SK-N-SH (cell line): Measurements from ENCODE around the gene CPA1. TPM values are rescaled to one million over a fixed set of nuclear protein-coding genes. Genes with fewer than 3 reads are reported as not detected.

Experiments
- EP300 ChIP-seq, 2 experiments: IDR thresholded peaks; 2 replicates each; pipeline versions ENCODE4 v1.4.0 to v1.6.1; 2012; ENCODE audit warnings: borderline replicate concordance in 1 of 2, low read depth in 1 of 2, low read length in 1 of 2
- FOXJ3 ChIP-seq: sonication (generic); formaldehyde crosslinking; IDR thresholded peaks from 2 replicates; pipeline ENCODE4 v1.5.1; 2020; ENCODE audit warnings: mild to moderate bottlenecking, missing genetic modification reagents
- GATA2 ChIP-seq: sonication (generic); formaldehyde crosslinking; IDR thresholded peaks from 2 replicates; pipeline ENCODE4 v1.5.0; 2020; ENCODE audit warnings: mild to moderate bottlenecking, missing genetic modification reagents
- MEF2A ChIP-seq: IDR thresholded peaks from 2 replicates; pipeline ENCODE4 v1.4.0; 2012; ENCODE audit warnings: low read depth, borderline replicate concordance
- NRF1 ChIP-seq: IDR thresholded peaks from 2 replicates; pipeline ENCODE4 v1.6.1; 2012; ENCODE audit warnings: low read depth, mild to moderate bottlenecking, low read length
- RCOR1 ChIP-seq: fragments of 150-350 bp; IDR thresholded peaks from 2 replicates; pipeline ENCODE4 v1.6.1; 2017; ENCODE audit warnings: antibody characterized with exemption, low read length
- SIN3A ChIP-seq: IDR thresholded peaks from 2 replicates; pipeline ENCODE4 v1.6.1; 2012; ENCODE audit warnings: low read depth, mild to moderate bottlenecking, low read length, moderate library complexity, borderline replicate concordance
- TAF1 ChIP-seq: IDR thresholded peaks from 2 replicates; pipeline ENCODE4 v1.6.1; 2012; ENCODE audit warnings: low read depth, mild to moderate bottlenecking, low read length, moderate library complexity, borderline replicate concordance
- TCF12 ChIP-seq: IDR thresholded peaks from 2 replicates; pipeline ENCODE4 v1.4.0; 2012
- TEAD4 ChIP-seq: IDR thresholded peaks from 2 replicates; pipeline ENCODE4 v1.4.0; 2012; ENCODE audit warnings: mild to moderate bottlenecking, borderline replicate concordance; ENCODE audit not compliant: insufficient read depth
- polyA plus RNA-seq, 3 experiments: library from polyadenylated mRNA; depleted of rRNA; stranded (reverse); fragments of >200 nt; gene quantifications; 2 replicates each; pipeline ENCODE4 v1.2.3, GENCODE V29; 2012
- TF ChIP-seq, protein P1 (sequence below): fragments of 200-600 bp; sonication (generic); IDR thresholded peaks from 2 replicates; pipeline ENCODE4 v1.6.1; 2017; ENCODE audit warnings: antibody characterized with exemption, mild to moderate bottlenecking, moderate library complexity
- TF ChIP-seq, protein P2 (sequence below): fragments of 150-350 bp; IDR thresholded peaks from 2 replicates; pipeline ENCODE4 v1.6.1; 2016; ENCODE audit warnings: mild to moderate bottlenecking, low read depth, low read length
- TF ChIP-seq, protein P3 (sequence below): IDR thresholded peaks from 2 replicates; pipeline ENCODE4 v1.4.0; 2012; ENCODE audit warnings: low read depth
- TF ChIP-seq, protein P4 (sequence below): IDR thresholded peaks from 2 replicates; pipeline ENCODE4 v1.6.1; 2012; ENCODE audit warnings: mild to moderate bottlenecking, low read depth, low read length, moderate library complexity

The CPA1 gene
- polyA plus RNA-seq, 1 of the 3 experiments (the other 2 are of a cell fraction), result 0.05 TPM

DNA sequence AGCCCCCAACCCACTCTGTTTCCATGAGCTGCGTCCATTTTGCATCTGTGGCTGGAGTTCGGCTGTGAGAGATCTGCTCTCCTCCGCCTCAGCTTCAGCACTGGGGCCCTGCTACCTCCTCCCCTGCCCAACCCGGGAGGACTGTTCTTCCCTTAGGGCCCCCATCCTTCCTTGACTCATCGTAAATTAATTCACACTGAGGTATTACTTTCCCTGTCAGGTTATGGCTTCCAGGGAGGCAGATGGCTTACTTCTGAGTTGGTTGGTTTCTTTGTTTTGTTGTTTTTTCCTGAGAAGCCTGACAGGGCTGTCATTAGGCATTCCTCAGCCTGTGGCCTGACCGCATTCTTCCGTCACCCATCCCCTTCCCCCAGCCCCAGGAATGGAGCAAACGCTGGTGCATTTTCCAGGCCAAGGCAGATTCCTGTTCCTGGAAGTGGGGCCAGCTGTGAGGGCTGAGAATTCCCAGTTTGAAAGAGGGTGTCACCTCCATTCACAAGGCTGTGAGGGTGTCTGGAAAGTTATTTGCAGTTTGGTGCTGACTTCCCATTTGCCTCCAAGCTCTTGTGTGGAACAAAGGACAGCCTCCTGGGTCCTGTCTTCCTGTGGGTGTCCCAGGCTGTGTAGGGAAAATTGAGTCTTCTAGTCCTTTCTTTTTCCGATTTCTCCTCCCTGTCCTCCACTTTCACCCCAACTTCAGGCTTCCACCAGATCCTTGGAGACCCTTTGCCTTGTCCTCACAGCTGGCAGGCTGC lies 24.0 kb upstream of the CPA1 start (continued):
- TF ChIP-seq EP300 (IDR thresholded peaks at IDR 0.05; ENCODE audit: borderline replicate concordance in 1 of 2, low read depth in 1 of 2, low read length in 1 of 2) (peak; percentile 87 to 99), TEAD4 (peak; percentile 99), RCOR1 (no peak), MEF2A (peak; percentile 83; the same call in 1 of the 2 replicates), SIN3A (peak; percentile 98), TCF12 (peak; percentile 99), TAF1 (peak; percentile 55; the same call in 1 of the 2 replicates), NRF1 (no peak), FOXJ3 (CRISPR knock-in tag) (no peak), GATA2 (CRISPR knock-in tag) (no peak)
- TF ChIP-seq, protein P1, sequence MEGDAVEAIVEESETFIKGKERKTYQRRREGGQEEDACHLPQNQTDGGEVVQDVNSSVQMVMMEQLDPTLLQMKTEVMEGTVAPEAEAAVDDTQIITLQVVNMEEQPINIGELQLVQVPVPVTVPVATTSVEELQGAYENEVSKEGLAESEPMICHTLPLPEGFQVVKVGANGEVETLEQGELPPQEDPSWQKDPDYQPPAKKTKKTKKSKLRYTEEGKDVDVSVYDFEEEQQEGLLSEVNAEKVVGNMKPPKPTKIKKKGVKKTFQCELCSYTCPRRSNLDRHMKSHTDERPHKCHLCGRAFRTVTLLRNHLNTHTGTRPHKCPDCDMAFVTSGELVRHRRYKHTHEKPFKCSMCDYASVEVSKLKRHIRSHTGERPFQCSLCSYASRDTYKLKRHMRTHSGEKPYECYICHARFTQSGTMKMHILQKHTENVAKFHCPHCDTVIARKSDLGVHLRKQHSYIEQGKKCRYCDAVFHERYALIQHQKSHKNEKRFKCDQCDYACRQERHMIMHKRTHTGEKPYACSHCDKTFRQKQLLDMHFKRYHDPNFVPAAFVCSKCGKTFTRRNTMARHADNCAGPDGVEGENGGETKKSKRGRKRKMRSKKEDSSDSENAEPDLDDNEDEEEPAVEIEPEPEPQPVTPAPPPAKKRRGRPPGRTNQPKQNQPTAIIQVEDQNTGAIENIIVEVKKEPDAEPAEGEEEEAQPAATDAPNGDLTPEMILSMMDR, result no peak
- TF ChIP-seq, protein P2, sequence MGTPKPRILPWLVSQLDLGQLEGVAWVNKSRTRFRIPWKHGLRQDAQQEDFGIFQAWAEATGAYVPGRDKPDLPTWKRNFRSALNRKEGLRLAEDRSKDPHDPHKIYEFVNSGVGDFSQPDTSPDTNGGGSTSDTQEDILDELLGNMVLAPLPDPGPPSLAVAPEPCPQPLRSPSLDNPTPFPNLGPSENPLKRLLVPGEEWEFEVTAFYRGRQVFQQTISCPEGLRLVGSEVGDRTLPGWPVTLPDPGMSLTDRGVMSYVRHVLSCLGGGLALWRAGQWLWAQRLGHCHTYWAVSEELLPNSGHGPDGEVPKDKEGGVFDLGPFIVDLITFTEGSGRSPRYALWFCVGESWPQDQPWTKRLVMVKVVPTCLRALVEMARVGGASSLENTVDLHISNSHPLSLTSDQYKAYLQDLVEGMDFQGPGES, result no peak
- TF ChIP-seq, protein P3, sequence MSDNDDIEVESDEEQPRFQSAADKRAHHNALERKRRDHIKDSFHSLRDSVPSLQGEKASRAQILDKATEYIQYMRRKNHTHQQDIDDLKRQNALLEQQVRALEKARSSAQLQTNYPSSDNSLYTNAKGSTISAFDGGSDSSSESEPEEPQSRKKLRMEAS, result peak; percentile 93
- TF ChIP-seq, protein P4, sequence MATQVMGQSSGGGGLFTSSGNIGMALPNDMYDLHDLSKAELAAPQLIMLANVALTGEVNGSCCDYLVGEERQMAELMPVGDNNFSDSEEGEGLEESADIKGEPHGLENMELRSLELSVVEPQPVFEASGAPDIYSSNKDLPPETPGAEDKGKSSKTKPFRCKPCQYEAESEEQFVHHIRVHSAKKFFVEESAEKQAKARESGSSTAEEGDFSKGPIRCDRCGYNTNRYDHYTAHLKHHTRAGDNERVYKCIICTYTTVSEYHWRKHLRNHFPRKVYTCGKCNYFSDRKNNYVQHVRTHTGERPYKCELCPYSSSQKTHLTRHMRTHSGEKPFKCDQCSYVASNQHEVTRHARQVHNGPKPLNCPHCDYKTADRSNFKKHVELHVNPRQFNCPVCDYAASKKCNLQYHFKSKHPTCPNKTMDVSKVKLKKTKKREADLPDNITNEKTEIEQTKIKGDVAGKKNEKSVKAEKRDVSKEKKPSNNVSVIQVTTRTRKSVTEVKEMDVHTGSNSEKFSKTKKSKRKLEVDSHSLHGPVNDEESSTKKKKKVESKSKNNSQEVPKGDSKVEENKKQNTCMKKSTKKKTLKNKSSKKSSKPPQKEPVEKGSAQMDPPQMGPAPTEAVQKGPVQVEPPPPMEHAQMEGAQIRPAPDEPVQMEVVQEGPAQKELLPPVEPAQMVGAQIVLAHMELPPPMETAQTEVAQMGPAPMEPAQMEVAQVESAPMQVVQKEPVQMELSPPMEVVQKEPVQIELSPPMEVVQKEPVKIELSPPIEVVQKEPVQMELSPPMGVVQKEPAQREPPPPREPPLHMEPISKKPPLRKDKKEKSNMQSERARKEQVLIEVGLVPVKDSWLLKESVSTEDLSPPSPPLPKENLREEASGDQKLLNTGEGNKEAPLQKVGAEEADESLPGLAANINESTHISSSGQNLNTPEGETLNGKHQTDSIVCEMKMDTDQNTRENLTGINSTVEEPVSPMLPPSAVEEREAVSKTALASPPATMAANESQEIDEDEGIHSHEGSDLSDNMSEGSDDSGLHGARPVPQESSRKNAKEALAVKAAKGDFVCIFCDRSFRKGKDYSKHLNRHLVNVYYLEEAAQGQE, result peak; percentile 84
